GM11168 (cell line): ENCODE measurements around the gene ABHD17B.

Experiments used
- in situ Hi-C: fragments of 300-500 bp; cut with MboI; formaldehyde crosslinking; loops from one replicate; pipeline ENCODE4 v1.12.0; 2022; ENCODE audit warnings: low sequenced_read_pairs; ENCODE audit not compliant: unreplicated experiment

ABHD17B gene

GRCh38 chr9:71824257-71824656 is 86.7 kb downstream of the ABHD17B start:
- in situ Hi-C loops: loop anchor here (25.0 kb wide), 1 partner anchor 438 kb away; no protein-coding TSS in a partner anchor

- in situ Hi-C loops: loop anchor here (25.0 kb wide), 1 partner anchor 439 kb away; no protein-coding TSS in a partner anchor
Observed at GRCh38 chr9:71822935-71823334, 88.1 kb downstream of the ABHD17B start.

GRCh38 chr9:71822456-71822855 is 88.5 kb downstream of the ABHD17B start:
- in situ Hi-C loops: loop anchor here (25.0 kb wide), 1 partner anchor 440 kb away; no protein-coding TSS in a partner anchor

- in situ Hi-C loops: loop anchor here (25.0 kb wide), 1 partner anchor 441 kb away; no protein-coding TSS in a partner anchor
Observed at GRCh38 chr9:71821405-71821804, 89.6 kb downstream of the ABHD17B start.

GRCh38 chr9:71820403-71820921 is 90.5 kb downstream of the ABHD17B start:
- in situ Hi-C loops: loop anchor here (25.0 kb wide), 1 partner anchor 442 kb away; no protein-coding TSS in a partner anchor

GRCh38 chr9:71819115-71819739 is 91.8 kb downstream of the ABHD17B start:
- in situ Hi-C loops: loop anchor here (10.0 to 25.0 kb wide), 2 partner anchors 196 to 443 kb away; no protein-coding TSS in a partner anchor

- in situ Hi-C loops: loop anchor here (10.0 to 25.0 kb wide), 2 partner anchors 198 to 445 kb away; no protein-coding TSS in a partner anchor
Observed at GRCh38 chr9:71816916-71817451, 94.0 kb downstream of the ABHD17B start.
